Activated naive CD8-positive, alpha-beta T cell treated with anti-CD3 and anti-CD28 coated beads, Interleukin-2, amount 50 U/mL, for 24 hours (primary cell): ENCODE measurements around the gene NEU2.

Experiments
- ATAC-seq: fragments of 150-1000 bp; cut with Tn5 transposase; one replicate; pipeline ENCODE4 v1.10.0; 2021
- DNase-seq: peaks from one replicate; pipeline ENCODE4 v3.0.0; 2021
- H3K27ac Mint-ChIP-seq: one replicate; pipeline ENCODE4 v1.8.0; 2021; ENCODE audit warnings: mild to moderate bottlenecking, mixed read lengths
- H3K27me3 Mint-ChIP-seq: one replicate; pipeline ENCODE4 v1.8.0; 2021; ENCODE audit warnings: mixed read lengths
- H3K36me3 Mint-ChIP-seq: one replicate; pipeline ENCODE4 v1.8.0; 2021; ENCODE audit warnings: low read depth, mixed read lengths
- H3K4me1 Mint-ChIP-seq: one replicate; pipeline ENCODE4 v1.8.0; 2021; ENCODE audit warnings: mixed read lengths
- H3K4me3 Mint-ChIP-seq: one replicate; pipeline ENCODE4 v1.8.0; 2021; ENCODE audit warnings: mild to moderate bottlenecking, moderate library complexity, mixed read lengths
- H3K9me3 Mint-ChIP-seq: one replicate; pipeline ENCODE4 v1.8.0; 2021; ENCODE audit warnings: mixed read lengths

NEU2 gene

GRCh38 chr2:233032551-233033320 is at the start of gene NEU2:
NEU2 (plus strand) TSS chr2:233032672; CDS start chr2:233032672, 0 bp downstream.
- Mint-ChIP-seq H3K4me3 (no peak within 1 kb of the TSS), H3K27ac (no peak within 1 kb of the TSS), H3K27me3 (no peaks in the 10 kb centered on the region), H3K4me1 (peaks cover 9% of the 10 kb centered on the region), H3K36me3 (no peaks in the 10 kb centered on the region), H3K9me3 (no peaks in the 10 kb centered on the region)
- no peak for DNase-seq
- no peak for ATAC-seq

- Mint-ChIP-seq H3K4me1 (no peaks in the 10 kb centered on the region), H3K9me3 (peaks cover 5% of the 10 kb centered on the region), H3K27ac (no peak overlapping the region), H3K27me3 (peaks cover 15% of the 10 kb centered on the region), H3K36me3 (no peaks in the 10 kb centered on the region), H3K4me3 (no peak overlapping the region)
- no peak for ATAC-seq
- DNase-seq = no peak
Measured at GRCh38 chr2:232982926-232983668, 49.4 kb upstream of the NEU2 start.

GRCh38 chr2:232983669-232984140 is 48.8 kb upstream of the NEU2 start:
- peaks cover 3% of the 10 kb centered on the region for H3K4me1 Mint-ChIP-seq
- no peak for DNase-seq
- H3K36me3 Mint-ChIP-seq = no peaks in the 10 kb centered on the region
- no peak overlapping the region for H3K27ac Mint-ChIP-seq
- no peak for ATAC-seq
- peaks cover 15% of the 10 kb centered on the region for H3K27me3 Mint-ChIP-seq
- no peak overlapping the region for H3K4me3 Mint-ChIP-seq
- H3K9me3 Mint-ChIP-seq = peaks cover 5% of the 10 kb centered on the region

- peaks cover 15% of the 10 kb centered on the region for H3K27me3 Mint-ChIP-seq
- H3K27ac Mint-ChIP-seq = no peak overlapping the region
Measured at GRCh38 chr2:232984451-232985207, 47.8 kb upstream of the NEU2 start.

GRCh38 chr2:232986155-232986554 is 46.3 kb upstream of the NEU2 start:
- H3K27me3 Mint-ChIP-seq = peaks cover 13% of the 10 kb centered on the region
- no peak overlapping the region for H3K4me3 Mint-ChIP-seq
- H3K4me1 Mint-ChIP-seq = peaks cover 3% of the 10 kb centered on the region
- DNase-seq (no peak), ATAC-seq (no peak)
- peaks cover 5% of the 10 kb centered on the region for H3K9me3 Mint-ChIP-seq
- no peaks in the 10 kb centered on the region for H3K36me3 Mint-ChIP-seq
- H3K27ac Mint-ChIP-seq = no peak overlapping the region

More at GRCh38 chr2:232984451-232985207, 47.8 kb upstream of the NEU2 start:
- peaks cover 5% of the 10 kb centered on the region for H3K9me3 Mint-ChIP-seq
- no peak for DNase-seq
- no peak overlapping the region for H3K4me3 Mint-ChIP-seq
- peaks cover 3% of the 10 kb centered on the region for H3K4me1 Mint-ChIP-seq
- H3K36me3 Mint-ChIP-seq = no peaks in the 10 kb centered on the region
- no peak for ATAC-seq

GRCh38 chr2:232993231-232993821 is 39.1 kb upstream of the NEU2 start:
- Mint-ChIP-seq H3K4me1 (peaks cover 3% of the 10 kb centered on the region), H3K27me3 (no peaks in the 10 kb centered on the region), H3K36me3 (no peaks in the 10 kb centered on the region), H3K9me3 (no peaks in the 10 kb centered on the region), H3K4me3 (no peak overlapping the region), H3K27ac (no peak overlapping the region)
- DNase-seq (no peak), ATAC-seq (no peak)

GRCh38 chr2:232994446-232994845 is 38.0 kb upstream of the NEU2 start:
- no peaks in the 10 kb centered on the region for H3K36me3 Mint-ChIP-seq
- H3K9me3 Mint-ChIP-seq = no peaks in the 10 kb centered on the region
- H3K4me3 Mint-ChIP-seq = no peak overlapping the region
- H3K27me3 Mint-ChIP-seq = no peaks in the 10 kb centered on the region
- DNase-seq (no peak), ATAC-seq (no peak)
- H3K4me1 Mint-ChIP-seq = no peaks in the 10 kb centered on the region
- no peak overlapping the region for H3K27ac Mint-ChIP-seq

GRCh38 chr2:232997749-232998665 is 34.5 kb upstream of the NEU2 start:
- DNase-seq (no peak), ATAC-seq (no peak)
- Mint-ChIP-seq H3K27ac (no peak overlapping the region), H3K9me3 (no peaks in the 10 kb centered on the region), H3K4me1 (no peaks in the 10 kb centered on the region), H3K27me3 (no peaks in the 10 kb centered on the region), H3K4me3 (no peak overlapping the region), H3K36me3 (no peaks in the 10 kb centered on the region)

GRCh38 chr2:232998666-232998985 is 33.8 kb upstream of the NEU2 start:
- H3K27ac Mint-ChIP-seq = no peak overlapping the region
- H3K36me3 Mint-ChIP-seq = no peaks in the 10 kb centered on the region
- no peak for ATAC-seq
- no peak for DNase-seq
- no peaks in the 10 kb centered on the region for H3K4me1 Mint-ChIP-seq
- no peaks in the 10 kb centered on the region for H3K9me3 Mint-ChIP-seq
- H3K27me3 Mint-ChIP-seq = no peaks in the 10 kb centered on the region
- H3K4me3 Mint-ChIP-seq = no peak overlapping the region

GRCh38 chr2:232999354-232999753 is 33.1 kb upstream of the NEU2 start:
- ATAC-seq (no peak), DNase-seq (no peak)
- no peaks in the 10 kb centered on the region for H3K9me3 Mint-ChIP-seq
- H3K36me3 Mint-ChIP-seq = no peaks in the 10 kb centered on the region
- H3K4me1 Mint-ChIP-seq = no peaks in the 10 kb centered on the region
- H3K4me3 Mint-ChIP-seq = no peak overlapping the region
- H3K27ac Mint-ChIP-seq = no peak overlapping the region
- no peaks in the 10 kb centered on the region for H3K27me3 Mint-ChIP-seq

- ATAC-seq = no peak
- no peaks in the 10 kb centered on the region for H3K4me1 Mint-ChIP-seq
- no peaks in the 10 kb centered on the region for H3K27me3 Mint-ChIP-seq
- H3K9me3 Mint-ChIP-seq = no peaks in the 10 kb centered on the region
- no peak overlapping the region for H3K27ac Mint-ChIP-seq
- no peak for DNase-seq
- H3K36me3 Mint-ChIP-seq = no peaks in the 10 kb centered on the region
- no peak overlapping the region for H3K4me3 Mint-ChIP-seq
Measured at GRCh38 chr2:233000886-233001750, 31.4 kb upstream of the NEU2 start.

- Mint-ChIP-seq H3K27me3 (no peaks in the 10 kb centered on the region), H3K36me3 (no peaks in the 10 kb centered on the region), H3K4me1 (no peaks in the 10 kb centered on the region), H3K4me3 (no peak overlapping the region), H3K9me3 (no peaks in the 10 kb centered on the region), H3K27ac (no peak overlapping the region)
- ATAC-seq (no peak), DNase-seq (no peak)
Measured at GRCh38 chr2:233002829-233003657, 29.4 kb upstream of the NEU2 start.
